GM19351 (cell line): ENCODE data around the gene ZNF575.
"Not testable (repeated sequence)": the region's sequence is repeated elsewhere in the genome, so short reads cannot be mapped to it uniquely, and the experiment has no call there.

Experiments used
- ATAC-seq: cut with Tn5 transposase; IDR thresholded peaks from one replicate; pipeline ENCODE4 v1.9.1; 2021; ENCODE audit warnings: mild to moderate bottlenecking, moderate library complexity; ENCODE audit not compliant: unreplicated experiment

Gene ZNF575

GRCh38 chr19:43510713-43511112 lies 22.3 kb upstream of the ZNF575 start:
- ATAC-seq, result no peak

- no peak for ATAC-seq
These were observed 21.7 kb upstream of the ZNF575 start for GRCh38 chr19:43511324-43511723.

- ATAC-seq, result not testable (repeated sequence)
These were observed 20.6 kb upstream of the ZNF575 start for GRCh38 chr19:43512399-43512798.

GRCh38 chr19:43518051-43518450 lies 14.9 kb upstream of the ZNF575 start:
- ATAC-seq, result no peak

GRCh38 chr19:43519436-43520088 lies 13.4 kb upstream of the ZNF575 start:
- ATAC-seq, result no peak

GRCh38 chr19:43522929-43523328 lies 10.1 kb upstream of the ZNF575 start:
- no peak for ATAC-seq

GRCh38 chr19:43523696-43524095 lies 9.3 kb upstream of the ZNF575 start:
- ATAC-seq, result not testable (repeated sequence)

GRCh38 chr19:43524922-43525835 lies 7.8 kb upstream of the ZNF575 start:
- ATAC-seq, result peak; percentile 45

GRCh38 chr19:43525836-43526771 lies 6.9 kb upstream of the ZNF575 start:
- ATAC-seq, result no peak

GRCh38 chr19:43526884-43527859 lies 5.8 kb upstream of the ZNF575 start, which contains the start of gene ETHE1:
ETHE1 (minus strand) TSS chr19:43527201; CDS start chr19:43527177, 24 bp downstream.
- peak; percentile 72 for ATAC-seq

- no peak for ATAC-seq
These were observed 4.9 kb upstream of the ZNF575 start for GRCh38 chr19:43527860-43528622.

GRCh38 chr19:43532571-43532961 lies 422 bp upstream of the ZNF575 start:
- no peak for ATAC-seq

- ATAC-seq, result peak; percentile 63
These were observed 737 bp downstream of the ZNF575 start for GRCh38 chr19:43533546-43534304.

- no peak for ATAC-seq
These were observed 1.4 kb downstream of the ZNF575 start for GRCh38 chr19:43534305-43534815.

- ATAC-seq, result no peak
These were observed 2.1 kb downstream of the ZNF575 start for GRCh38 chr19:43534816-43535761.

GRCh38 chr19:43538922-43539321 lies 5.9 kb downstream of the ZNF575 start:
- ATAC-seq, result no peak

GRCh38 chr19:43540381-43540780 lies 7.4 kb downstream of the ZNF575 start:
- ATAC-seq, result no peak
